ENCODE data around the gene MLIP.
"Not testable (repeated sequence)": the region's sequence is repeated elsewhere in the genome, so short reads cannot be mapped to it uniquely, and the experiment has no call there.

Gene MLIP

GRCh38 chr6:54156650-54157250 is 45.5 kb downstream of the MLIP start:
- DNase-seq (ENCODE audit: low read depth), result no peak

- DNase-seq (ENCODE audit: low read depth), result no peak
Measured at GRCh38 chr6:54157405-54157804, 46.2 kb downstream of the MLIP start.

- no peak for DNase-seq (ENCODE audit: low read depth)
Measured at GRCh38 chr6:54173089-54173488, 61.8 kb downstream of the MLIP start.

- no peak for DNase-seq (ENCODE audit: low read depth)
Measured at GRCh38 chr6:54179152-54179551, 67.9 kb downstream of the MLIP start.

GRCh38 chr6:54183616-54184015 is 72.4 kb downstream of the MLIP start:
- no peak for DNase-seq (ENCODE audit: low read depth)

GRCh38 chr6:54185885-54186284 is 74.6 kb downstream of the MLIP start:
- DNase-seq (ENCODE audit: low read depth), result no peak

- no peak for DNase-seq (ENCODE audit: low read depth)
Measured at GRCh38 chr6:54188846-54189245, 77.6 kb downstream of the MLIP start.

GRCh38 chr6:54191461-54191860 is 80.2 kb downstream of the MLIP start:
- no peak for DNase-seq (ENCODE audit: low read depth)

GRCh38 chr6:54192993-54193392 is 81.8 kb downstream of the MLIP start:
- no peak for DNase-seq (ENCODE audit: low read depth)

- no peak for DNase-seq (ENCODE audit: low read depth)
Measured at GRCh38 chr6:54193560-54193959, 82.3 kb downstream of the MLIP start.

GRCh38 chr6:54194067-54194466 is 82.8 kb downstream of the MLIP start:
- no peak for DNase-seq (ENCODE audit: low read depth)

GRCh38 chr6:54195637-54196036 is 84.4 kb downstream of the MLIP start:
- no peak for DNase-seq (ENCODE audit: low read depth)

GRCh38 chr6:54196905-54197304 is 85.7 kb downstream of the MLIP start:
- DNase-seq (ENCODE audit: low read depth), result no peak

- DNase-seq (ENCODE audit: low read depth), result no peak
Measured at GRCh38 chr6:54198134-54198533, 86.9 kb downstream of the MLIP start.

- not testable (repeated sequence) for DNase-seq (ENCODE audit: low read depth)
Measured at GRCh38 chr6:54203474-54204035, 92.3 kb downstream of the MLIP start.

- no peak for DNase-seq (ENCODE audit: low read depth)
Measured at GRCh38 chr6:54204921-54205591, 93.8 kb downstream of the MLIP start.

- no peak for DNase-seq (ENCODE audit: low read depth)
Measured at GRCh38 chr6:54206510-54206909, 95.3 kb downstream of the MLIP start.

- not testable (repeated sequence) for DNase-seq (ENCODE audit: low read depth)
Measured at GRCh38 chr6:54209983-54210382, 98.7 kb downstream of the MLIP start.

- DNase-seq (ENCODE audit: low read depth), result no peak
Measured at GRCh38 chr6:54214286-54214685, 103.0 kb downstream of the MLIP start.

- no peak for DNase-seq (ENCODE audit: low read depth)
Measured at GRCh38 chr6:54216336-54216735, 105.1 kb downstream of the MLIP start.

GRCh38 chr6:54217018-54217417 is 105.8 kb downstream of the MLIP start:
- no peak for DNase-seq (ENCODE audit: low read depth)

GRCh38 chr6:54222217-54222616 is 111.0 kb downstream of the MLIP start:
- no peak for DNase-seq (ENCODE audit: low read depth)

- DNase-seq (ENCODE audit: low read depth), result no peak
Measured at GRCh38 chr6:54232703-54233102, 121.5 kb downstream of the MLIP start.

GRCh38 chr6:54234539-54234938 is 123.3 kb downstream of the MLIP start:
- no peak for DNase-seq (ENCODE audit: low read depth)
